Measurements from ENCODE around the gene NEBL.

Gene NEBL

GRCh38 chr10:20898866-20899535 lies 1.9 kb upstream of the NEBL start:
- no peak overlapping the region for H3K4me3 ChIP-seq
- H3K9me3 ChIP-seq: no peaks in the 10 kb centered on the region
- H3K4me1 ChIP-seq: no peaks in the 10 kb centered on the region
- DNase-seq: no peak
- no peak overlapping the region for H3K27ac ChIP-seq
- H3K27me3 ChIP-seq: no peaks in the 10 kb centered on the region
- H3K36me3 ChIP-seq: peaks cover 0 to 3% (median 0%) of the 10 kb centered on the region in 3 donors
- intact Hi-C loops (cut with DNase I; ENCODE audit: low total_unique reads): no loop called here
- TF ChIP-seq, protein P1, sequence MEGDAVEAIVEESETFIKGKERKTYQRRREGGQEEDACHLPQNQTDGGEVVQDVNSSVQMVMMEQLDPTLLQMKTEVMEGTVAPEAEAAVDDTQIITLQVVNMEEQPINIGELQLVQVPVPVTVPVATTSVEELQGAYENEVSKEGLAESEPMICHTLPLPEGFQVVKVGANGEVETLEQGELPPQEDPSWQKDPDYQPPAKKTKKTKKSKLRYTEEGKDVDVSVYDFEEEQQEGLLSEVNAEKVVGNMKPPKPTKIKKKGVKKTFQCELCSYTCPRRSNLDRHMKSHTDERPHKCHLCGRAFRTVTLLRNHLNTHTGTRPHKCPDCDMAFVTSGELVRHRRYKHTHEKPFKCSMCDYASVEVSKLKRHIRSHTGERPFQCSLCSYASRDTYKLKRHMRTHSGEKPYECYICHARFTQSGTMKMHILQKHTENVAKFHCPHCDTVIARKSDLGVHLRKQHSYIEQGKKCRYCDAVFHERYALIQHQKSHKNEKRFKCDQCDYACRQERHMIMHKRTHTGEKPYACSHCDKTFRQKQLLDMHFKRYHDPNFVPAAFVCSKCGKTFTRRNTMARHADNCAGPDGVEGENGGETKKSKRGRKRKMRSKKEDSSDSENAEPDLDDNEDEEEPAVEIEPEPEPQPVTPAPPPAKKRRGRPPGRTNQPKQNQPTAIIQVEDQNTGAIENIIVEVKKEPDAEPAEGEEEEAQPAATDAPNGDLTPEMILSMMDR (IDR thresholded peaks at IDR 0.05): no peak

DNA sequence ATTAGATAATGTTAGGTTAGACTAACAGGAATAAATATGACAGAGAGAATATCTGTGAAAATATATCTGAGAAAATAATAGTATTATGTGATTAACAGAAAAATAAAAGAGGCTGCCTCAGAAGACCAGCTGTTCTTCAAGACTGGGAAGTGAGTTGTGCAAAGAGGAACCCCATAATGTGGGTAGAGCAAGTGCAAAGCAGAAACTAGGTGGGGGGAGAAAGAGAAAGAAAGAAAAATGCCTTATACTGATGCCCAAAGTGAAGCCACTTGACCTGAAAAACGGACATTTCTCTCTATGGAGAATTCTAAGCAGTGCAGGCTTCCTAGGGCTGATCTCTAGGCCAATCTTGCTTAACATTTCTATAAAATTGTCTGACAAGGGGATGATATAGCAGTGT lies 3.8 kb downstream of the NEBL start:
- H3K36me3 ChIP-seq: peaks cover 0 to 3% (median 0%) of the 10 kb centered on the region in 3 donors
- no peaks in the 10 kb centered on the region for H3K27me3 ChIP-seq
- no peaks in the 10 kb centered on the region for H3K4me1 ChIP-seq
- H3K27ac ChIP-seq: no peak overlapping the region
- DNase-seq: no peak
- H3K9me3 ChIP-seq: no peaks in the 10 kb centered on the region
- TF ChIP-seq, protein P1 (IDR thresholded peaks at IDR 0.05): no peak
- intact Hi-C loops (cut with DNase I; ENCODE audit: low total_unique reads): no loop called here
- H3K4me3 ChIP-seq: no peak overlapping the region

DNA sequence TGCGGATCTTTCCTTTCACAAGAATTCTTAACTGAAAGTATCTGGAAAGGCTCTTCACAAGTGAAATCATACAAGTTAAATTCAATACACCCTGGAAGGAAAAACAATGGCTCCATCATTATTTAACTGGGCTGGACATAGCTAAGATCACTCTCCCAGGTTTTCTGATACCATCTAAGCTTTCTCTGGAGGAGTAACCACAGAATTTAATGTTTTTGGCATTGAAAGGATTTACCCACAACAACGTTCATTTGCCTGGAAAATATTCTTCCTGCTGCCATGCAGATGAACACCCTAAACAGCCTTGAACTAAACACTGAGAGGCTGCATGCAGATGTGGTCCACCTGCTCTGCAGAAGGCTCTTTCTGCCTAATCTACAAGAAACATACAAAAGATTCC lies 4.3 kb downstream of the NEBL start:
- no peaks in the 10 kb centered on the region for H3K9me3 ChIP-seq
- no peak overlapping the region for H3K4me3 ChIP-seq
- TF ChIP-seq, protein P1 (IDR thresholded peaks at IDR 0.05): no peak
- H3K36me3 ChIP-seq: peaks cover 0 to 3% (median 0%) of the 10 kb centered on the region in 3 donors
- H3K4me1 ChIP-seq: no peaks in the 10 kb centered on the region
- intact Hi-C loops (cut with DNase I; ENCODE audit: low total_unique reads): no loop called here
- no peak for DNase-seq
- H3K27ac ChIP-seq: no peak overlapping the region
- H3K27me3 ChIP-seq: no peaks in the 10 kb centered on the region

DNA sequence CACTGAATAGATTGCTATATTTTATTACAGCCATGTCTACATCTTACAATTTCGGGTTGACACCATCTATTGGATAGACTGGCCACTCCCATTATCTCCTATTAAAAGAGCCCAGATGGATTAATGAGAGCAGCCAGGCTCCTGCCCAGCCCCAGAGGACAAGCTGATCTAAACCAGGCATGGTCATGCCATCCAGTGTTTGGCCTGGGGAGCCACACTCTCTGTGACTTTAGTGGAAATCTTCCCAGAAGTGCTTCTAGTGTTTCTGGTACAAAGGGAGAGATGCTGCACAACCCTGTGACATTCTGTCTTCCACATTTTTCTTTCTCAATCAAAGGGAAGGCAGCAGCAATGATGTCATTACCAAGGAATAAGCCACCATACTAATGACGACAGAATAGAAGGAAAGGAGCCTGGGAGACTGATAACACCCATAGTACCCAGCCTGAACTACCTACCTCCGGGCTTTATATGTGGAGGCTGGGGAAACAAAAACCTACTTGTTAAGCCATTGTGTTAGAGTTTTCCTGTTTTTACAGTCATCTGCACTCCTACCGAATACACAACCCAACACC lies 5.0 kb downstream of the NEBL start:
- H3K9me3 ChIP-seq: no peaks in the 10 kb centered on the region
- intact Hi-C loops (cut with DNase I; ENCODE audit: low total_unique reads): no loop called here
- no peak overlapping the region for H3K27ac ChIP-seq
- H3K4me1 ChIP-seq: no peaks in the 10 kb centered on the region
- TF ChIP-seq, protein P1 (IDR thresholded peaks at IDR 0.05): no peak
- no peaks in the 10 kb centered on the region for H3K27me3 ChIP-seq
- H3K36me3 ChIP-seq: peaks cover 0 to 3% (median 0%) of the 10 kb centered on the region in 3 donors
- no peak for DNase-seq
- no peak overlapping the region for H3K4me3 ChIP-seq

DNA sequence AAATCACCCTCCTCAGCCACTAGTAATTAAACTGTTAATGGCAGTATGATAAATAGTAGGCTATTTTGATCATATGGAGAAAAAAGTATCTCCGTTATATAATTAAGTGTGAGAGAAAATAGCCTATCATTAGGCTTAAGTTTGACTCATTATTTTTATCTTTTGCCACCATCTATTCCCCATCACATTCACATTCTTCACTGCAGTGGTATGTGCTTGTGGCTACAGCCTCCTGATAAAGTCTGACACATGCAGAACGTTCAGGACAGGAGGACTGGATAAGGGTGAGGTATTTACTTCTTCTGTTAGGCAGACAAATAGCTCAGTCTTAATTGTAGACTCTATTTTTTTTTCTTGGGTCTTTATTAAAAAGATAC lies 5.8 kb downstream of the NEBL start:
- no peak for DNase-seq
- no peaks in the 10 kb centered on the region for H3K27me3 ChIP-seq

More for the DNA sequence above, 5.8 kb downstream of the NEBL start:
- Histone ChIP-seq H3K27ac (no peak overlapping the region), H3K9me3 (no peaks in the 10 kb centered on the region), H3K36me3 (peaks cover 0 to 3% (median 0%) of the 10 kb centered on the region in 3 donors), H3K4me3 (no peak overlapping the region), H3K4me1 (no peaks in the 10 kb centered on the region)
- TF ChIP-seq, protein P1 (IDR thresholded peaks at IDR 0.05): no peak
- intact Hi-C loops (cut with DNase I; ENCODE audit: low total_unique reads): no loop called here
